ENCODE data around the gene MTMR3.

MTMR3 gene

DNA sequence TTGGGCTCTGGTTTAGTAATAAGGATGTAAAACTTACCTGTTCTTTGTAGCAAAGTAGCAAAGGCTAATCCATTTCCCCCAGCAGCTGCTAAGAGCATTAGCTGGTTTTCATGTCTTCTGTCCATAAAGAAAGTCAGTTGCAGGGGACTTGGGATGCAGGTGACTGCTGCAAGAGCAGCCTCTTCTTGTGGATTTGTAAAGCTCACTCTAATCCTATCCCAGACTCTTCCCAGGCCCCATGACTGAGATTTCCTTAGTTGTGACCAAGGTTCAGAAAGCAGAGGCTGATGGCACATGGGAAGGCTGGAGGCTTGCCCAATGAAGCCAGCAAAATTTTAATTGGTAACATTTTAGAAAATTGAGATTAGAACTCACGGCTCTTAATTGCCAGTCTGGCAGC, 102.9 kb downstream of the MTMR3 start:
- Mint-ChIP-seq H3K4me1 (peaks cover 5% of the 10 kb centered on the region), H3K27me3 (ENCODE audit: low read depth) (no peaks in the 10 kb centered on the region), H3K27ac (no peak overlapping the region), H3K9me3 (no peaks in the 10 kb centered on the region), H3K36me3 (ENCODE audit: low read depth) (peaks cover 46% of the 10 kb centered on the region), H3K4me3 (no peak overlapping the region)
- TF ChIP-seq CTCF (IDR thresholded peaks at IDR 0.05; ENCODE audit: unreplicated experiment in 3 of 3), result no peak

GRCh38 chr22:29987137-29987536, 104.2 kb downstream of the MTMR3 start:
- Mint-ChIP-seq H3K4me3 (no peak overlapping the region), H3K36me3 (ENCODE audit: low read depth) (peaks cover 49% of the 10 kb centered on the region), H3K27me3 (ENCODE audit: low read depth) (no peaks in the 10 kb centered on the region), H3K9me3 (no peaks in the 10 kb centered on the region), H3K4me1 (peaks cover 12% of the 10 kb centered on the region), H3K27ac (peak overlapping the region in 2 of 3 experiments; percentile 56 to 68)
- TF ChIP-seq CTCF (IDR thresholded peaks at IDR 0.05; ENCODE audit: unreplicated experiment in 3 of 3), result no peak

DNA sequence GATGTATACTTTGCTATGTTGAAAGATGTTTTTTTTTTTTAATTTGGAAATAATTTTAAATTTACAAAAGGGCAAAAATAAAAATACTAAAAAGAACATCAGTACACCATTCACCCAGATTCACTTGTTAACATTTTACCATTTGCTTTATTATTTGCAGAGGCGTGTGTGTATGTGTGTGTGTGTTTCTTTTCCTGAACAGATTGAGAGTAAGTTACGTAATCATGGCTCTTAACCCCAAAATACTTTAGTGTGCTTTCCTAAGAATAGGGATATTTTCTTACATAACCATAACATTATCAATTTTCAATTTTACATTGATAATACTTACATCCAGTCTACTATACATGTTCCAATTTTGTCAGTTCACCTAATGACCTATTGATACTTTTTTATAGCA, 105.7 kb downstream of the MTMR3 start:
- no peak overlapping the region for H3K27ac Mint-ChIP-seq
- H3K4me1 Mint-ChIP-seq, result peaks cover 19% of the 10 kb centered on the region
- no peak for TF ChIP-seq CTCF (IDR thresholded peaks at IDR 0.05; ENCODE audit: unreplicated experiment in 3 of 3)
- no peaks in the 10 kb centered on the region for H3K27me3 Mint-ChIP-seq (ENCODE audit: low read depth)
- H3K4me3 Mint-ChIP-seq, result no peak overlapping the region
- H3K36me3 Mint-ChIP-seq (ENCODE audit: low read depth), result peaks cover 56% of the 10 kb centered on the region
- H3K9me3 Mint-ChIP-seq, result no peaks in the 10 kb centered on the region

DNA sequence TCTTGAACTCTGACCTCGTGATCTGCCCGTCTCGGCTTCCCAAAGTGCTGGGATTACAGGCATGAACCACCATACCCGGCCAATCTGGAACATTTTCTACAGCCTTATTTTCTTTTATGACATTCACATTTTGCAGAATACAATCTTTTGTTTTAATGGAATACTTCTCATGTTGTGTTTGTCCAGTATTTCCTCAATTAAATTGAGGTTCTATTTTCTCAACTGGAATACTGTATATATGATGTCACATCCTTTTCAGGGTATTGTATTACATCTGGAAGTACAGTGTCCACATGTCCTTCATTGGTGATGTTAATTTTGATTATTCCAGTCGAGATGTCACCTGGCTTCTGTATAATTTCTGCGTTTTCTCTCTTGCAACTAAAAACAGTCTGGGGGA, 106.5 kb downstream of the MTMR3 start:
- Mint-ChIP-seq H3K4me1 (peaks cover 21% of the 10 kb centered on the region), H3K27ac (no peak overlapping the region), H3K27me3 (ENCODE audit: low read depth) (no peaks in the 10 kb centered on the region), H3K36me3 (ENCODE audit: low read depth) (peaks cover 60% of the 10 kb centered on the region), H3K4me3 (no peak overlapping the region), H3K9me3 (no peaks in the 10 kb centered on the region)
- TF ChIP-seq CTCF (IDR thresholded peaks at IDR 0.05; ENCODE audit: unreplicated experiment in 3 of 3), result no peak

DNA sequence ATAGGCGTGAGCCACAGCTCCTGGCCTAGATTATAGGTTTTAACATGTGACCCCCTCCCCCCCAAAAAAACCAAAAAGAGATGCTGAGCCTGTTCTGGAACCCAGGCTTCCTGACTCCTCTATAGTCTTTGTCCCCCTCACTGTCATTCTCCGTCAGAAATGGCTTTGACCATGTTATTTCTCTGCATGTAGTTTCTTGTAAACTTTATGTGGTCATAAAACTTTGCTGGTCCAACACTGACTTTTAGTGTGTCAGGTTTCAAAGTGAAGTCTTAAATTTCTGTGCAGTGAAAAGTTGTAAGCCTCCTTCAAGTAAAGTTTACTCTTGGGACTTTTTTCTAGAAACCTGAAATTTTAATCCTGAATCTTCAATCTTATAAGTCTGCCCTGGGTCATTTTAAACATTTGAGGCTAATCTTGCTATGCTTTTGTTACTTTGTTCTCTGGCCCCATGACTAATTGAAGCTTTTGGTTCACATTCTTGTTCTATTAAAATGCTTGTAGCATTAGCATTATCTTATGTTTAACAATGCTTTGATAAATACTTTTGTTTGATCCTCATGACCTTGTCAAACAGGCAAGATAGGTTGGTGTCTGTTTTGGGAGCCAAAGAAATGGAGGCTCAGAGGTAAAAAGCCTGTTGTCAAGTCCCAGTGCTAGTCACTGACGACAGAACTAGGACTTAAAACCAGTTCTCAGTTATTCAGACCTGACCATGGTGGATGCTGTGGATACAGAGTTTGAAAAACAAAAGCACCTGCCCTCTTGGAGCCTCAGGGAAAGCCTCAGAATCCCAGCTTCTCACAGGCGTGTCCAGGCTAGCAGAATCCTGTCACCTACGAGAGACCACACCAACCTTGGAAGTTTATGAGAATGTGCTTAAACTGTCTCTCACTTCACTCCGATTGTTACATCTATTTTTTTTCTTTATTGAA, 109.6 kb downstream of the MTMR3 start:
- H3K27ac Mint-ChIP-seq, result peak overlapping the region in 1 of 3 experiments; percentile 36
- H3K27me3 Mint-ChIP-seq (ENCODE audit: low read depth), result no peaks in the 10 kb centered on the region
- no peaks in the 10 kb centered on the region for H3K9me3 Mint-ChIP-seq
- peaks cover 26% of the 10 kb centered on the region for H3K4me1 Mint-ChIP-seq
- peaks cover 52% of the 10 kb centered on the region for H3K36me3 Mint-ChIP-seq (ENCODE audit: low read depth)
- TF ChIP-seq CTCF (IDR thresholded peaks at IDR 0.05; ENCODE audit: unreplicated experiment in 3 of 3), result no peak
- H3K4me3 Mint-ChIP-seq, result no peak overlapping the region
